ENCODE measurements around the gene TAOK3. TPM values are rescaled to one million over a fixed set of nuclear protein-coding genes. Genes with fewer than 3 reads are reported as not detected.
A peak's percentile ranks its signal among the peaks of the same experiment; 100 is the strongest.
"Not testable (repeated sequence)": the region's sequence is repeated elsewhere in the genome, so short reads cannot be mapped to it uniquely, and the experiment has no call there.

Gene TAOK3
- total RNA-seq, 1 experiment from 2014 or later: 39.1 TPM

DNA sequence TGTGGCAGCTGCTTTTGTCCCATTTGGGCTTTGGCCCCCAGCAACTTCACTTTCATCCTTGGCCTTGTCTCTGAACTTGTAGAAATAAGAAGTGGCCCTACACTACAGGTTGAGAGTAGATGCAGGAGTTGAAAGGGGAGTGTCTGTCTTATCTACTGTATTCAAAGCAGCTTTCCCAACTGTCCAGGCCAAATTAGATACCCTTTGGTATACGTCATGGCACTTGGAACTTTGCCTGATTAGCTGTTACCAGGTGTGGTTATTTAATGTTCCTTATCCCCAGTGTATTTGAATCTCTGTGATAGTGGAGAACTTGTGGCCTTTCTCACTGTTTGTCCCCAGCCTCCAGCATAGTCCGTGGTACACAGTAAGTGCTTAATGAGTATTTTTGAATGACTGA is 37.1 kb upstream of the TAOK3 start:
- H3K36me3 Mint-ChIP-seq (ENCODE audit: insufficient read depth, unreplicated experiment): peaks cover 35% of the 10 kb centered on the region
- H3K9me3 Mint-ChIP-seq (ENCODE audit: low read depth, unreplicated experiment): no peaks in the 10 kb centered on the region
- H3K4me1 Mint-ChIP-seq (ENCODE audit: low read depth, unreplicated experiment): no peaks in the 10 kb centered on the region
- intact Hi-C loops (cut with micrococcal nuclease; ENCODE audit: unreplicated experiment): loop anchor here (5.0 to 10.0 kb wide), 2 partner anchors 627 to 1005 kb away; no protein-coding TSS in a partner anchor
- no peak overlapping the region for H3K27ac Mint-ChIP-seq (ENCODE audit: unreplicated experiment)
- TF ChIP-seq, protein P1, sequence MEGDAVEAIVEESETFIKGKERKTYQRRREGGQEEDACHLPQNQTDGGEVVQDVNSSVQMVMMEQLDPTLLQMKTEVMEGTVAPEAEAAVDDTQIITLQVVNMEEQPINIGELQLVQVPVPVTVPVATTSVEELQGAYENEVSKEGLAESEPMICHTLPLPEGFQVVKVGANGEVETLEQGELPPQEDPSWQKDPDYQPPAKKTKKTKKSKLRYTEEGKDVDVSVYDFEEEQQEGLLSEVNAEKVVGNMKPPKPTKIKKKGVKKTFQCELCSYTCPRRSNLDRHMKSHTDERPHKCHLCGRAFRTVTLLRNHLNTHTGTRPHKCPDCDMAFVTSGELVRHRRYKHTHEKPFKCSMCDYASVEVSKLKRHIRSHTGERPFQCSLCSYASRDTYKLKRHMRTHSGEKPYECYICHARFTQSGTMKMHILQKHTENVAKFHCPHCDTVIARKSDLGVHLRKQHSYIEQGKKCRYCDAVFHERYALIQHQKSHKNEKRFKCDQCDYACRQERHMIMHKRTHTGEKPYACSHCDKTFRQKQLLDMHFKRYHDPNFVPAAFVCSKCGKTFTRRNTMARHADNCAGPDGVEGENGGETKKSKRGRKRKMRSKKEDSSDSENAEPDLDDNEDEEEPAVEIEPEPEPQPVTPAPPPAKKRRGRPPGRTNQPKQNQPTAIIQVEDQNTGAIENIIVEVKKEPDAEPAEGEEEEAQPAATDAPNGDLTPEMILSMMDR (IDR thresholded peaks at IDR 0.05; ENCODE audit: unreplicated experiment): no peak
- no peaks in the 10 kb centered on the region for H3K27me3 Mint-ChIP-seq (ENCODE audit: unreplicated experiment)
- BruUV-seq (replicated peaks): no TSS peak
- DNase-seq: no peak
- no peak overlapping the region for H3K4me3 Mint-ChIP-seq (ENCODE audit: low read depth, unreplicated experiment)
- CTCF ChIA-PET: no interaction called here

DNA sequence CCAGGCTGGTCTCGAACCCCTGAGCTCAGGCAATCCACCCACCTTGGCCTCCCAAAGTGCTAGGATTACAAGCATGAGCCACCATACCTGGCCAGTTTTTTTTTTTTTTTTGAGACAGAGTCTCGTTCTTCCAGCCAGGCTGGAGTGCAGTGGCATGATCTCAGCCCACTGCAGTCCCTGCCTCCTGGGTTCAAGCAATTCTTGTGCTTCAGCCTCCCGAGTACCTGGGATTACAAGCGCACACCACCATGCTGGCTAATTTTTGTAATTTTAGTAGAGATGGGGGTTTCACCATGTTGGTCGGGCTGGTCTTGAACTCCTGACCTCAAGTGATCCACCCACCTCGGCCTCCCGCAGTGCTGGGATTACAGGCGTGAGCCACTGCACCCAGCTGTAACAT is 35.5 kb upstream of the TAOK3 start:
- H3K4me3 Mint-ChIP-seq (ENCODE audit: low read depth, unreplicated experiment); H3K27ac Mint-ChIP-seq (ENCODE audit: unreplicated experiment); CTCF ChIA-PET: not testable (repeated sequence)

DNA sequence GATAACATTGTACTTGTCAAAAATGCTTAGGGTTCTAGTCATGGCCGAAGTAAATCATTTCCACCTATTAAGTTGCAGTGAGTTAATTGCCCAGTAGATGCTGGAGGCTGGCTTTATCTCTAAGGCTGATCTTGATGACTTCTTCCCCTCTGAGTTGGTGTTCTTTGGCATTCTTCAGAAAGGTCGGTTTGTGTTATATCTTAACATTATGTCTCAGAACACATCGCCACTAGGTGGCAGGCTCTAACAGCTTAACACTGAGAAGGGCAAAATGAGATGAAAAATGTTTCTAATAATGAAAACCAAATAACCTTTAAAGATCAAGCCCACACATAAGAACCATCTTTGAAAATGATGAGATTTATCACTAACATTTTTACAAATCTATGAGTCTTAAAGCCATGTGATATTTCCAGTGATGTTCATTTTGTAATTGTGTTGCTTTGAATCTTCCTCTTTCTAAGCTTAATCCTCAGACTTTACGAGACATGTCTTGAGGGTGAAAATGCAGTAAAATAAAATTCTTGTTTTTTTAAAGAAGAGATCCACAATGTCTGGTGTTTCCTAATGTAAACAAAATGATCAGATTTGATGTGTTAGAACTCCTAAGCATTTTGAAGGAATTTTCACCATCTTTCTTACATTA is 32.3 kb upstream of the TAOK3 start:
- Mint-ChIP-seq H3K27me3 (ENCODE audit: unreplicated experiment) (no peaks in the 10 kb centered on the region), H3K36me3 (ENCODE audit: insufficient read depth, unreplicated experiment) (peaks cover 42% of the 10 kb centered on the region), H3K9me3 (ENCODE audit: low read depth, unreplicated experiment) (no peaks in the 10 kb centered on the region), H3K4me1 (ENCODE audit: low read depth, unreplicated experiment) (no peaks in the 10 kb centered on the region), H3K27ac (ENCODE audit: unreplicated experiment) (no peak overlapping the region), H3K4me3 (ENCODE audit: low read depth, unreplicated experiment) (no peak overlapping the region)
- BruUV-seq (replicated peaks): no TSS peak
- CTCF ChIA-PET: interaction anchor here (0.6 to 1.0 kb wide), 2 partner anchors 32 to 217 kb away, joined by 3 to 11 read pairs; partner anchors contain the start of gene TAOK3
- DNase-seq: peak; percentile 73
- intact Hi-C loops (cut with micrococcal nuclease; ENCODE audit: unreplicated experiment): loop anchor here (1.0 to 10.0 kb wide), 4 partner anchors 217 to 1010 kb away; no protein-coding TSS in a partner anchor
- TF ChIP-seq, protein P1 (IDR thresholded peaks at IDR 0.05; ENCODE audit: unreplicated experiment): peak; percentile 65

More for the DNA sequence above, 35.5 kb upstream of the TAOK3 start:
- DNase-seq; H3K4me1 Mint-ChIP-seq (ENCODE audit: low read depth, unreplicated experiment); BruUV-seq (replicated peaks); H3K9me3 Mint-ChIP-seq (ENCODE audit: low read depth, unreplicated experiment); H3K27me3 Mint-ChIP-seq (ENCODE audit: unreplicated experiment): not testable (repeated sequence)
- H3K36me3 Mint-ChIP-seq (ENCODE audit: insufficient read depth, unreplicated experiment): peaks cover 35% of the 10 kb centered on the region
- intact Hi-C loops (cut with micrococcal nuclease; ENCODE audit: unreplicated experiment): loop anchor here (5.0 to 10.0 kb wide), 2 partner anchors 629 to 1007 kb away; no protein-coding TSS in a partner anchor

DNA sequence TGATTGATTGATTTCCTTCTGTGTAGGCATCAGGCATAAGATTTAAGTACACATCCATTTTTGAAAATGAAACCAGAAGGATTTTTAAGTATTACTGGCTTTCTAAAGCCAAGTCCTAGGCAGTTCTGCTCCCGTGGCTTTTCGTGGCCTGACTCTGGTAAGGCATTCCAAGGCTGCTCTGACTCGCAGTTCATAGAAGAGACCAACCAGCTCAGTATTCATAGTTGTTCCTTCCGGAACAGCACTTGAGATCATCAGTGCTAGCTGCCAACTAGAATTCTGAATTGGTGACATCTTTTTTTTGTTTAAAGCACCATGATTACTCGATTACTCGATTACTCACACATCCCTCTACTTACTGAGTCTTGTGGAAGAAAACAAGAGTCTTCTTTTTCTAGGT is 29.5 kb upstream of the TAOK3 start:
- Mint-ChIP-seq H3K27ac (ENCODE audit: unreplicated experiment) (no peak overlapping the region), H3K36me3 (ENCODE audit: insufficient read depth, unreplicated experiment) (peaks cover 52% of the 10 kb centered on the region), H3K9me3 (ENCODE audit: low read depth, unreplicated experiment) (no peaks in the 10 kb centered on the region), H3K27me3 (ENCODE audit: unreplicated experiment) (no peaks in the 10 kb centered on the region), H3K4me3 (ENCODE audit: low read depth, unreplicated experiment) (no peak overlapping the region), H3K4me1 (ENCODE audit: low read depth, unreplicated experiment) (no peaks in the 10 kb centered on the region)
- intact Hi-C loops (cut with micrococcal nuclease; ENCODE audit: unreplicated experiment): loop anchor here (10.0 kb wide), 1 partner anchor 1013 kb away; no protein-coding TSS in a partner anchor
- CTCF ChIA-PET: no interaction called here
- TF ChIP-seq, protein P1 (IDR thresholded peaks at IDR 0.05; ENCODE audit: unreplicated experiment): no peak
- no TSS peak for BruUV-seq (replicated peaks)
- no peak for DNase-seq

DNA sequence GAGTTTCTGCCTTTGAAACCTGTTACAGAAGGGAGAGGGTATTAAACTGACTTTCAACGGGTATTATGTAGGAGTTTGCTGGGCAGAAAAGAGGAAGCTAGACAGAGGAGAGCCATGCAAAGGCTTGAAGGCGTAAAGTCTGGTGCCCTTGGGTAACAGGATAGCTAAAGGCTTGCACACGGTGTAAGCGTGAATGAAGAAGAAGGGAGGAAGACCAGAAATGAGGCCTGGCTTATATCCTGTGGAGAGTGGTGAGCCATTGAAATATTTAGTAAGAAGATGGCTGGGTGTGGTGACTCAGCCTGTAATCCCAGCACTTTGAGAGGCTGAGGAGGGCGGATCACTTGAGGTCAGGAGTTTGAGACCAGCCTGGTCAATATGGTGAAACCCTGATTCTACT is 26.2 kb upstream of the TAOK3 start:
- DNase-seq: no peak
- CTCF ChIA-PET: interaction anchor here (0.7 kb wide), 1 partner anchor 225 kb away, joined by 3 read pairs; no protein-coding TSS in a partner anchor
- H3K4me1 Mint-ChIP-seq (ENCODE audit: low read depth, unreplicated experiment): no peaks in the 10 kb centered on the region
- no peak overlapping the region for H3K4me3 Mint-ChIP-seq (ENCODE audit: low read depth, unreplicated experiment)
- no peaks in the 10 kb centered on the region for H3K9me3 Mint-ChIP-seq (ENCODE audit: low read depth, unreplicated experiment)
- no TSS peak for BruUV-seq (replicated peaks)
- peaks cover 41% of the 10 kb centered on the region for H3K36me3 Mint-ChIP-seq (ENCODE audit: insufficient read depth, unreplicated experiment)
- intact Hi-C loops (cut with micrococcal nuclease; ENCODE audit: unreplicated experiment): no loop called here
- H3K27ac Mint-ChIP-seq (ENCODE audit: unreplicated experiment): no peak overlapping the region
- TF ChIP-seq, protein P1 (IDR thresholded peaks at IDR 0.05; ENCODE audit: unreplicated experiment): no peak
- H3K27me3 Mint-ChIP-seq (ENCODE audit: unreplicated experiment): no peaks in the 10 kb centered on the region
